Mesendoderm (in vitro differentiated cells): Measurements from ENCODE around the gene SAMSN1.
"Not testable (repeated sequence)": the region's sequence is repeated elsewhere in the genome, so short reads cannot be mapped to it uniquely, and the experiment has no call there.

Source experiments
- DNase-seq: peaks from one replicate; pipeline ENCODE4 v3.0.0; 2013
- H2AK5ac ChIP-seq: 2 replicates; pipeline ENCODE4 v1.6.1; 2013; ENCODE audit warnings: low read length, inconsistent platforms
- H2BK120ac ChIP-seq: 2 replicates; pipeline ENCODE4 v1.6.1; 2013; ENCODE audit warnings: low read depth, mild to moderate bottlenecking, low read length, moderate library complexity, mixed read lengths
- H2BK15ac ChIP-seq: replicated peaks from 2 replicates; pipeline ENCODE4 v1.6.1; 2013; ENCODE audit warnings: low read depth, mild to moderate bottlenecking, moderate library complexity
- H2BK5ac ChIP-seq: 2 replicates; pipeline ENCODE4 v1.6.1; 2013; ENCODE audit warnings: low read length, inconsistent platforms
- H3K18ac ChIP-seq: 2 replicates; pipeline ENCODE4 v1.6.1; 2013; ENCODE audit warnings: mild to moderate bottlenecking, low read length, mixed read lengths
- H3K23ac ChIP-seq: one replicate; pipeline ENCODE4 v1.6.1; 2013; ENCODE audit warnings: low read length
- H3K27ac ChIP-seq: 2 replicates; pipeline ENCODE4 v1.5.1; 2013; ENCODE audit warnings: low read depth, mild to moderate bottlenecking, inconsistent platforms, low read length, moderate library complexity
- H3K27me3 ChIP-seq: 2 replicates; pipeline ENCODE4 v1.6.1; 2013; ENCODE audit warnings: low read length, control low read depth, mild to moderate bottlenecking, inconsistent platforms; ENCODE audit not compliant: insufficient read depth, poor library complexity
- H3K36me3 ChIP-seq: 2 replicates; pipeline ENCODE4 v1.6.1; 2013; ENCODE audit warnings: low read length, inconsistent platforms; ENCODE audit not compliant: control insufficient read depth, insufficient read depth
- H3K4ac ChIP-seq: one replicate; pipeline ENCODE4 v1.6.1; 2013; ENCODE audit warnings: low read depth, mild to moderate bottlenecking, low read length, moderate library complexity
- H3K4me1 ChIP-seq: 2 replicates; pipeline ENCODE4 v1.6.1; 2013; ENCODE audit warnings: low read depth, low read length, inconsistent platforms; ENCODE audit not compliant: control insufficient read depth
- H3K4me2 ChIP-seq: 2 replicates; pipeline ENCODE4 v1.6.1; 2013; ENCODE audit warnings: low read length
- H3K4me3 ChIP-seq: 2 replicates; pipeline ENCODE4 v1.5.1; 2013; ENCODE audit warnings: mild to moderate bottlenecking, low read length
- H3K56ac ChIP-seq: one replicate; pipeline ENCODE4 v1.6.1; 2013; ENCODE audit warnings: low read length
- H3K79me1 ChIP-seq: 2 replicates; pipeline ENCODE4 v1.6.1; 2013; ENCODE audit warnings: low read length, inconsistent platforms
- H3K79me2 ChIP-seq: 2 replicates; pipeline ENCODE4 v1.6.1; 2013; ENCODE audit warnings: mild to moderate bottlenecking, low read length; ENCODE audit not compliant: control insufficient read depth, insufficient read depth
- H3K9ac ChIP-seq: 2 replicates; pipeline ENCODE4 v1.6.1; 2013; ENCODE audit warnings: low read length, inconsistent platforms
- H4K5ac ChIP-seq: one replicate; pipeline ENCODE4 v1.6.1; 2013; ENCODE audit warnings: low read length
- H4K8ac ChIP-seq: one replicate; pipeline ENCODE4 v1.6.1; 2013; ENCODE audit warnings: low read depth, mild to moderate bottlenecking, control low read depth, low read length, moderate library complexity
- WGBS: extraction: QIAGEN DNeasy Blood & Tissue Kit; methylation state at CpG from one replicate; pipeline ENCODE4 v1.1.7; 2013; ENCODE audit warnings: low lambda C conversion rate, missing lambda C conversion rate; ENCODE audit not compliant: insufficient coverage; ENCODE audit errors: extremely low coverage; 5-methylcytosine and 5-hydroxymethylcytosine counted together

SAMSN1 gene

GRCh38 chr21:14494181-14494580 is 51.9 kb downstream of the SAMSN1 start:
- not testable (repeated sequence) for H2BK120ac ChIP-seq, H3K4me1 ChIP-seq, DNase-seq, H4K5ac ChIP-seq, H2BK15ac ChIP-seq, H3K18ac ChIP-seq, H2AK5ac ChIP-seq, H3K27me3 ChIP-seq, H3K36me3 ChIP-seq, H4K8ac ChIP-seq, H3K27ac ChIP-seq, H3K56ac ChIP-seq, H3K79me2 ChIP-seq, H2BK5ac ChIP-seq, H3K9ac ChIP-seq, H3K4me3 ChIP-seq, H3K4ac ChIP-seq, H3K79me1 ChIP-seq, H3K23ac ChIP-seq, H3K4me2 ChIP-seq
- WGBS, result no CpG with 5 or more reads among the region's 1 CpG

- H3K4ac ChIP-seq, result no peak overlapping the region
- no peak overlapping the region for H3K4me3 ChIP-seq
- no peak overlapping the region for H2BK5ac ChIP-seq
- WGBS, result no CpG with 5 or more reads among the region's 2 CpGs
- no peak overlapping the region for H3K9ac ChIP-seq
- H4K5ac ChIP-seq, result no peak overlapping the region
- DNase-seq, result peak; percentile 55
- H3K27me3 ChIP-seq, result no peaks in the 10 kb centered on the region
- H3K79me2 ChIP-seq, result no peaks in the 10 kb centered on the region
- H3K56ac ChIP-seq, result no peak overlapping the region
- H3K18ac ChIP-seq, result no peak overlapping the region
- H3K36me3 ChIP-seq, result no peaks in the 10 kb centered on the region
- H3K27ac ChIP-seq, result no peak overlapping the region
- no peak overlapping the region for H2BK120ac ChIP-seq
- no peak overlapping the region for H2AK5ac ChIP-seq
- no peak overlapping the region for H3K4me2 ChIP-seq
- H4K8ac ChIP-seq, result no peak overlapping the region
- no peak overlapping the region for H3K23ac ChIP-seq
- H3K4me1 ChIP-seq, result no peaks in the 10 kb centered on the region
- no peak overlapping the region for H2BK15ac ChIP-seq
- no peaks in the 10 kb centered on the region for H3K79me1 ChIP-seq
These were observed 52.4 kb downstream of the SAMSN1 start for GRCh38 chr21:14493731-14494130.

GRCh38 chr21:14492931-14493330 is 53.2 kb downstream of the SAMSN1 start:
- no peak overlapping the region for H3K4me3 ChIP-seq
- no peaks in the 10 kb centered on the region for H3K27me3 ChIP-seq
- no peak overlapping the region for H3K18ac ChIP-seq
- H4K8ac ChIP-seq, result no peak overlapping the region
- H3K79me1 ChIP-seq, result no peaks in the 10 kb centered on the region
- WGBS, result no CpG with 5 or more reads among the region's 4 CpGs
- DNase-seq, result no peak
- H3K4me2 ChIP-seq, result no peak overlapping the region
- H3K23ac ChIP-seq, result no peak overlapping the region
- H4K5ac ChIP-seq, result no peak overlapping the region
- no peaks in the 10 kb centered on the region for H3K4me1 ChIP-seq
- no peak overlapping the region for H3K4ac ChIP-seq
- no peak overlapping the region for H2BK120ac ChIP-seq
- no peak overlapping the region for H3K9ac ChIP-seq
- no peak overlapping the region for H2BK15ac ChIP-seq
- H3K27ac ChIP-seq, result no peak overlapping the region
- no peaks in the 10 kb centered on the region for H3K79me2 ChIP-seq
- no peak overlapping the region for H3K56ac ChIP-seq
- H2BK5ac ChIP-seq, result no peak overlapping the region
- no peaks in the 10 kb centered on the region for H3K36me3 ChIP-seq
- H2AK5ac ChIP-seq, result no peak overlapping the region

GRCh38 chr21:14491269-14491681 is 54.8 kb downstream of the SAMSN1 start:
- Histone ChIP-seq H3K56ac (no peak overlapping the region), H3K4me2 (no peak overlapping the region), H4K5ac (no peak overlapping the region), H3K27ac (no peak overlapping the region), H3K79me1 (no peaks in the 10 kb centered on the region), H3K4ac (no peak overlapping the region), H3K23ac (no peak overlapping the region), H3K4me3 (no peak overlapping the region), H2BK120ac (no peak overlapping the region), H3K27me3 (no peaks in the 10 kb centered on the region), H2BK15ac (no peak overlapping the region), H3K36me3 (no peaks in the 10 kb centered on the region), H3K79me2 (no peaks in the 10 kb centered on the region), H2BK5ac (no peak overlapping the region), H4K8ac (no peak overlapping the region), H3K4me1 (no peaks in the 10 kb centered on the region), H3K18ac (no peak overlapping the region), H3K9ac (no peak overlapping the region), H2AK5ac (no peak overlapping the region)
- DNase-seq, result no peak
- WGBS, result no CpG with 5 or more reads among the region's 1 CpG

- H3K36me3 ChIP-seq, result no peaks in the 10 kb centered on the region
- H3K79me2 ChIP-seq, result no peaks in the 10 kb centered on the region
- H3K4me3 ChIP-seq, result no peak overlapping the region
- DNase-seq, result no peak
- H2BK5ac ChIP-seq, result no peak overlapping the region
- H3K56ac ChIP-seq, result no peak overlapping the region
- no peak overlapping the region for H3K18ac ChIP-seq
- no peak overlapping the region for H4K5ac ChIP-seq
- no peak overlapping the region for H2AK5ac ChIP-seq
- no peak overlapping the region for H3K23ac ChIP-seq
- H3K4ac ChIP-seq, result no peak overlapping the region
- H3K79me1 ChIP-seq, result no peaks in the 10 kb centered on the region
- no peaks in the 10 kb centered on the region for H3K27me3 ChIP-seq
- no peak overlapping the region for H2BK120ac ChIP-seq
- no peak overlapping the region for H2BK15ac ChIP-seq
- H3K4me2 ChIP-seq, result no peak overlapping the region
- no peaks in the 10 kb centered on the region for H3K4me1 ChIP-seq
- H3K9ac ChIP-seq, result no peak overlapping the region
- no CpG with 5 or more reads among the region's 5 CpGs for WGBS
- H4K8ac ChIP-seq, result no peak overlapping the region
- no peak overlapping the region for H3K27ac ChIP-seq
These were observed 57.4 kb downstream of the SAMSN1 start for GRCh38 chr21:14488672-14489204.
